H1 (cell line): ENCODE measurements around the gene KDM1A. TPM values are rescaled to one million over a fixed set of nuclear protein-coding genes. Genes with fewer than 3 reads are reported as not detected.

Source experiments
- EGR1 ChIP-seq: IDR thresholded peaks from 2 replicates; pipeline ENCODE4 v1.6.1; 2011; ENCODE audit warnings: low read depth, low read length, borderline replicate concordance
- GABPA ChIP-seq: IDR thresholded peaks from 2 replicates; pipeline ENCODE4 v1.6.1; 2011; ENCODE audit warnings: mild to moderate bottlenecking, low read length, moderate library complexity, borderline replicate concordance; ENCODE audit not compliant: insufficient read depth
- HDAC6 ChIP-seq: IDR thresholded peaks from one replicate; pipeline ENCODE4 v1.7.1; 2012; ENCODE audit warnings: low read depth, mild to moderate bottlenecking, inconsistent platforms, low read length, moderate library complexity
- JUN ChIP-seq: IDR thresholded peaks from 2 replicates; pipeline ENCODE4 v1.6.1; 2011; ENCODE audit warnings: low read depth, mild to moderate bottlenecking, improper control_type of control experiment, low read length
- KDM1A ChIP-seq: fragments of 200-600, 300-600 bp; sonication (generic); IDR thresholded peaks from 2 replicates; pipeline ENCODE4 v1.7.1; 2016; ENCODE audit warnings: mild to moderate bottlenecking, low read length, borderline replicate concordance
- POLR2A ChIP-seq, 2 experiments: IDR thresholded peaks; 1 replicate in 1 of 2; 2 replicates in 1 of 2; pipeline ENCODE4 v1.6.1; 2011; ENCODE audit warnings: low read depth in 2 of 2, low read length in 2 of 2, mild to moderate bottlenecking in 2 of 2; ENCODE audit errors: control extremely low read depth in 1 of 2
- TCF12 ChIP-seq: IDR thresholded peaks from 2 replicates; pipeline ENCODE4 v1.6.1; 2011; ENCODE audit warnings: low read depth, mild to moderate bottlenecking, low read length
- polyA plus RNA-seq, 7 experiments: library from polyadenylated mRNA; depleted of rRNA in 3 of 7; stranded (reverse) in 5 of 7; unstranded in 2 of 7; fragments of >200 nt in 5 of 7; fragments of 200-250 nt in 2 of 7; gene quantifications; 1 replicate in 5 of 7; 2 replicates in 1 of 7; 4 replicates in 1 of 7; pipeline versions ENCODE4 v1.2.1 to v1.2.3, GENCODE V29; 2011 to 2013; ENCODE audit warnings: missing spikeins in 2 of 7, mixed read lengths in 2 of 7
- total RNA-seq: library from RNA; stranded (reverse); fragmentation: NEBNext Ultra II Directional; extraction: Animal tissue kit (Norgen Biotek cat#: 25700); gene quantifications from 2 replicates; pipeline ENCODE4 v1.2.1, GENCODE V29; 2021
- TF ChIP-seq, protein P1 (sequence below): IDR thresholded peaks from 2 replicates; pipeline ENCODE4 v1.6.1; 2012; ENCODE audit warnings: inconsistent platforms

KDM1A gene
- total and polyA plus RNA-seq, 2 of the 8 experiments (the other 6 are each of a cell fraction or from before 2014, with no cell fraction given): 216 to 275 TPM

GRCh38 chr1:23080885-23081284, 61.6 kb downstream of the KDM1A start (continued):
- no peak for TF ChIP-seq HDAC6
- no peak for TF ChIP-seq POLR2A (IDR thresholded peaks at IDR 0.05; ENCODE audit: control extremely low read depth in 1 of 2, low read depth in 2 of 2, low read length in 2 of 2)
- no peak for TF ChIP-seq KDM1A
- no peak for TF ChIP-seq GABPA
- no peak for TF ChIP-seq JUN
- TF ChIP-seq, protein P1, sequence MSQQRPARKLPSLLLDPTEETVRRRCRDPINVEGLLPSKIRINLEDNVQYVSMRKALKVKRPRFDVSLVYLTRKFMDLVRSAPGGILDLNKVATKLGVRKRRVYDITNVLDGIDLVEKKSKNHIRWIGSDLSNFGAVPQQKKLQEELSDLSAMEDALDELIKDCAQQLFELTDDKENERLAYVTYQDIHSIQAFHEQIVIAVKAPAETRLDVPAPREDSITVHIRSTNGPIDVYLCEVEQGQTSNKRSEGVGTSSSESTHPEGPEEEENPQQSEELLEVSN: no peak
- TF ChIP-seq TCF12: no peak
- no peak for TF ChIP-seq EGR1
